ENCODE data around the gene PITX1.
"Not testable (repeated sequence)": the region's sequence is repeated elsewhere in the genome, so short reads cannot be mapped to it uniquely, and the experiment has no call there.

PITX1 gene

DNA sequence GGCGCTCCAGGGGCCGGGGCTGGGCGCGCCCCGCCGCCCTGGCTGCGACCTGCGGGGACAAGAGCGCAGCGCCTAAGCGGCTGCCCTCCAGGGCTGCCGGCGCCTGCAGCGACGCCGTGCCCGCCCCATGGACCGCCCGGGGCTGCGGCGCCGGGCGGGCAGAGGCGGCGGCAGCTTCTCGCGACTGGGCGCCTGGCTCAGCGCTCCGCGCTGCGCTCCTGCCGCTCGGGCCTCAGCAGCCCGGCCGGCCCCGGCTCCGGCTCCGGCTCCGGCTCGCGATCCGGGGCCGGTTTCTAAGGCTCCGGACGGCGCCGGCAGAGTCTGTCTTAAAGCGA lies at the start of gene PITX1:
PITX1 (minus strand) TSS at position 328 of the 335 bp plus-strand sequence. CDS start 347 bp downstream, outside the sequence.
- no peak for DNase-seq (ENCODE audit: low read depth)

DNA sequence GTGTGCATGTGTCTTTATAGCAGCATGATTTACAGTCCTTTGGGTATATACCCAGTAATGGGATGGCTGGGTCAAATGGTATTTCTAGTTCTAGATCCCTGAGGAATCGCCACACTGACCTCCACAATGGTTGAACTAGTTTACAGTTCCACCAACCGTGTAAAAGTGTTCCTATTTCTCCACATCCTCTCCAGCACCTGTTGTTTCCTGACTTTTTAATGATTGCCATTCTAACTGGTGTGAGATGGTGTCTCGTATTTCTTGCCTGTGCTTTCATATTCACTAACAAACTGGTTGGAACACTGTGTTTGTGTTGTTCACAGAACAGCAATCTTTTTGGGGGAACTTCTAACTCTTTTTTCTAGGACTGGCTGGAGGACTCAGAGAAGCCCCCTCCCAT lies 49.3 kb upstream of the PITX1 start:
- not testable (repeated sequence) for DNase-seq (ENCODE audit: low read depth)

- no peak for DNase-seq (ENCODE audit: low read depth)
Observed at GRCh38 chr5:135081240-135081639, 47.2 kb upstream of the PITX1 start.

GRCh38 chr5:135079760-135080159 lies 45.7 kb upstream of the PITX1 start:
- DNase-seq (ENCODE audit: low read depth), result no peak

DNA sequence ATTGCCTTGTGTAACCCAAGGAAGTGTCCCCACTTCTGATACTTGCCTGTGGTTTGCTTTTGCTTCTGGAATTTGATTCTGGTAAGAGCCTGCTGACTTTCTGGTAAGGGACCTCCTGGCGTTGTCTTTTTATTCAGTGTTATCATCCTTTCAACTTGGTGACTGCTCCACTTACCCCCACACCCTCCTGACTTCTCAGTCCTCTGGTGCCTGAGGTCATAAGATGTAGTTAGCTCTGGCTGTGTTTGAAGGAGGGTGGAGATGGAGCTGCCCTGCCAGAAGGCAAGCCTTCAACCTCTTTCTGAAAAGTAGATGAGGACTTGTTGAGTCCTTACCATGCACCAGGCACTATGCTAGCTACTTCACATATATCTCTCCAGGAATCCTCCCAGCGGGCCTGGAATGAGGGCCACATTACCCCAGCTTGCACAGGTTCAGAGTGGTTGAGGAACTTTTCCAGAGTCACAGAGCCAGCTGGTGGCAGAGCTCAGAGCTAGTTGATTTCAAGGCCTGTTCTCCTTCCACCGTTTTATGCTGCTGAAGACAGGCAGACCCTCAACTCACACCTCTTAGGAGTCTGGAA lies 45.2 kb upstream of the PITX1 start:
- DNase-seq (ENCODE audit: low read depth), result no peak

DNA sequence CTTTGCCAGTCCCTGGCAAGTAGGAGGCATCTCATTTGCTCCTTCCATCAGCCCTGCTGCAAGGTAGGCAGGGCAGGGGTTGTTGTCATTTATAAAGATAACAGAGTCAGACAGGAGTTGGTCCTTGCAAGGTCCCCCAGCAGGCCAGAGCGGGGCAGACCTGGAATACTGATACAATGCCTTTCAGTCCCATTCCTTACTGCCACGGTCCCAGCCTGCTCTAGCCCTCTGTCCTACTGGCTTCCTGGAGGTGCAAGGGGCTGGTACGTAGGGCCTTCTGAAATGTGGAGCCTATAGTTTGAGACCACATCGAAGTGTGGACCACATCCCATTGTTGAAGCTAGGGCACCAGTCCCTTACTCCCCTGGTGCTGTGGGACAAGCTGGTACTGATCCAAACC lies 42.8 kb upstream of the PITX1 start:
- DNase-seq (ENCODE audit: low read depth), result no peak

DNA sequence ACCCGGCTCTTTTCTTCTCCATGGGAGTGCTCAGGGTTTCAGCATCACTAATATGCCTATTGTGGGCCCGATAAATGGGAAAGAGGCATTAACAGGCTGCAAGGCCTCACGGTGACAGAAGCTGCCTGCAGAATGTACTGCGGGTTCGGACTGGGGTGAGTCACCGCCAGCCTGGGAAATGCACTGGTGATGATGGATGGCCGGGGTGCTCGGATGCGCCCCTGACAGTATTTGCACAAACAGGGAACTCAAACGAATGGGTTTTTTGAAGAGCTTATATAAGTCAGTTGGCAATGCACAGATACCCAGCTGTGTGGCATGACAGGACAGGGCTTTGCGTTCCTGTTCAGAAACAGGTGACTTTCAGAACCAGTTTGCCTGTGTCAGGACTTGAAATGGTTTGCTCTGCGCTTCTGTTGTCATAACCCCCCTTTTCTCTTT lies 42.0 kb upstream of the PITX1 start:
- no peak for DNase-seq (ENCODE audit: low read depth)

- DNase-seq (ENCODE audit: low read depth), result no peak
Observed at GRCh38 chr5:135075621-135076020, 41.6 kb upstream of the PITX1 start.

GRCh38 chr5:135073761-135074345 lies 39.8 kb upstream of the PITX1 start:
- DNase-seq (ENCODE audit: low read depth), result no peak

- no peak for DNase-seq (ENCODE audit: low read depth)
Observed at GRCh38 chr5:135072387-135073281, 38.6 kb upstream of the PITX1 start.

DNA sequence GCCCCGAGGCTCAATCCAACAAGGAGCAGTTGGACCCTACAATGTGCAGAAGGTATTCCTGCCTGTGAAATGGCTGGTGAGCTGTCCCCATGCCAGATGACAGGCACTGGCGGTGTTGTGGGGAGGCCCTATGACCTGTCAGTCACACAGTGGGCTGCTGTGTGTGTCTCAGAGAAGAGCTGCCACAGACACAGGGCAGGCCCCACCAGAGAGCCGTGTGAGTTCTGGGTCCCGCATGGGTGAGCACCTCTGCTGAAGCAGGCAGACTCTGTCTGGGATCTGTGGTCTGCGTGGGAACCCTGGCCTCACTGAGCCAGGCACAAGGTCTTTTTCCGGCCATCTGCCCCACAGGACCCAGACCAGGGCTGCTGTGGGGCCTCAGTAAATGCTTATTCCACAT lies 37.3 kb upstream of the PITX1 start:
- DNase-seq (ENCODE audit: low read depth), result no peak

GRCh38 chr5:135069895-135070657 lies 36.0 kb upstream of the PITX1 start:
- no peak for DNase-seq (ENCODE audit: low read depth)

DNA sequence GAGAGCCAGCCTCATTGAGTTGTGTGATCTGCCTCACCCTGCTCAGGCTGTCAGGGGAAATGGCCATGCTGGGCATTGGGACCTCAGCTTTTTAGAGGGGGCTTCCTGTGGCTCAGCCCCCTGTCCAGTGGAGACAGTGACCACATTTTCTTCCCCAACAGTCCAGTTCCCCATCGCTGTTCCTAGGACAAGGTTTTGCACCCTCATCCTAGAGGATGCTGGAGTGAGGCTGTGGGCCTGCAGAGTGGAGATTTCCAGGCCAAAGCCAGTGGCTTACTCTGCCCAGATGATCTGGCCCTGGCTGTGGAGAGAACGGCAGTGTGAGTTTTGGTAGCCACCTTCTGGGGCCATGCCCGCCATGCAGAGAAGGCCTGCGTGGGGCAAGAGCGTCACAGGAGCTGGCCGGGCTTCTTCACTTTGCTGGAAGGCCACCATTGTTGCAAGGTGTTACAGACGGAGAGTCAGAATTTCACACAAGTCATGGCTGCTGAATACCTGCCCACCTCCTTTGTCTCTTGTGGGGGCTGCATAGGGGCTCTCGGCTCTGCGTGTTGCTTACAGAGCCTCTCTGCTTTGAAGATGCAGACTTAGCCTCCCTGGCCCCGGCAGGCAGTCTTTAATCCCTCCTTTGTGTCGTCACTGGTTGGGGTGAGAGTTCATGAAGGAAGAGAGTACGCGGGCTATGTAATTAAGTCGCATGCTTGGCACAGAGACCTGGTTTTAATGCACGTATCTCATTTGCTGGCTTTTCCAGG lies 35.2 kb upstream of the PITX1 start:
- DNase-seq (ENCODE audit: low read depth), result no peak

GRCh38 chr5:135067587-135067986 lies 33.6 kb upstream of the PITX1 start:
- DNase-seq (ENCODE audit: low read depth), result no peak

- no peak for DNase-seq (ENCODE audit: low read depth)
Observed at GRCh38 chr5:135066781-135067180, 32.8 kb upstream of the PITX1 start.

GRCh38 chr5:135065306-135066265 lies 31.6 kb upstream of the PITX1 start:
- no peak for DNase-seq (ENCODE audit: low read depth)

- no peak for DNase-seq (ENCODE audit: low read depth)
Observed at GRCh38 chr5:135064235-135064570, 30.2 kb upstream of the PITX1 start.

- DNase-seq (ENCODE audit: low read depth), result no peak
Observed at GRCh38 chr5:135063511-135064234, 29.6 kb upstream of the PITX1 start.

GRCh38 chr5:135063056-135063445 lies 29.0 kb upstream of the PITX1 start:
- DNase-seq (ENCODE audit: low read depth), result no peak

Measured in stimulated activated CD8-positive, alpha-beta memory T cell treated with anti-CD3 and anti-CD28 coated beads, Interleukin-4, amount 100 ng/mL, for 24 hours (primary cell).